GM21825 (cell line): ENCODE results near the gene PITRM1.

Experiments
- ATAC-seq: cut with Tn5 transposase; IDR thresholded peaks from one replicate; pipeline ENCODE4 v1.9.1; 2021; ENCODE audit warnings: mild to moderate bottlenecking, moderate library complexity; ENCODE audit not compliant: unreplicated experiment

The PITRM1 gene

GRCh38 chr10:3167611-3168330 is 4.8 kb downstream of the PITRM1 start:
- no peak for ATAC-seq

- ATAC-seq: no peak
Observed at GRCh38 chr10:3166496-3167290, 5.9 kb downstream of the PITRM1 start.

GRCh38 chr10:3165196-3165595 is 7.4 kb downstream of the PITRM1 start:
- ATAC-seq: no peak

GRCh38 chr10:3163879-3164278 is 8.7 kb downstream of the PITRM1 start:
- no peak for ATAC-seq

GRCh38 chr10:3162533-3162932 is 10.0 kb downstream of the PITRM1 start:
- ATAC-seq: no peak

GRCh38 chr10:3159152-3159551 is 13.4 kb downstream of the PITRM1 start:
- ATAC-seq: no peak

- ATAC-seq: no peak
Observed at GRCh38 chr10:3154666-3155065, 17.9 kb downstream of the PITRM1 start.

- ATAC-seq: no peak
Observed at GRCh38 chr10:3152566-3152935, 20.0 kb downstream of the PITRM1 start.

- ATAC-seq: no peak
Observed at GRCh38 chr10:3151889-3152565, 20.6 kb downstream of the PITRM1 start.

GRCh38 chr10:3150961-3151360 is 21.6 kb downstream of the PITRM1 start:
- no peak for ATAC-seq

GRCh38 chr10:3150366-3150765 is 22.2 kb downstream of the PITRM1 start:
- ATAC-seq: no peak

- no peak for ATAC-seq
Observed at GRCh38 chr10:3149918-3150317, 22.7 kb downstream of the PITRM1 start.

- ATAC-seq: no peak
Observed at GRCh38 chr10:3148994-3149393, 23.6 kb downstream of the PITRM1 start.

GRCh38 chr10:3148041-3148440 is 24.5 kb downstream of the PITRM1 start:
- ATAC-seq: no peak

- ATAC-seq: no peak
Observed at GRCh38 chr10:3147117-3147820, 25.3 kb downstream of the PITRM1 start.

- ATAC-seq: no peak
Observed at GRCh38 chr10:3146289-3146688, 26.3 kb downstream of the PITRM1 start.

GRCh38 chr10:3145366-3145765 is 27.2 kb downstream of the PITRM1 start:
- ATAC-seq: no peak

GRCh38 chr10:3143791-3144434 is 28.7 kb downstream of the PITRM1 start:
- no peak for ATAC-seq

- ATAC-seq: no peak
Observed at GRCh38 chr10:3143366-3143765, 29.2 kb downstream of the PITRM1 start.

GRCh38 chr10:3142146-3142875 is 30.3 kb downstream of the PITRM1 start:
- no peak for ATAC-seq
